DMS53 (cell line): ENCODE measurements around the gene PSRC1.
A peak's percentile ranks its signal among the peaks of the same experiment; 100 is the strongest.

Source experiments
- DNase-seq: peaks from one replicate; lab custom pipeline; 2025; lab: John Stamatoyannopoulos, UW

PSRC1 gene

GRCh38 chr1:109272021-109272799, 10.7 kb downstream of the PSRC1 start:
- no peak for DNase-seq

GRCh38 chr1:109271458-109271857, 11.5 kb downstream of the PSRC1 start:
- DNase-seq: no peak

GRCh38 chr1:109270623-109271317, 12.2 kb downstream of the PSRC1 start:
- no peak for DNase-seq

DNA sequence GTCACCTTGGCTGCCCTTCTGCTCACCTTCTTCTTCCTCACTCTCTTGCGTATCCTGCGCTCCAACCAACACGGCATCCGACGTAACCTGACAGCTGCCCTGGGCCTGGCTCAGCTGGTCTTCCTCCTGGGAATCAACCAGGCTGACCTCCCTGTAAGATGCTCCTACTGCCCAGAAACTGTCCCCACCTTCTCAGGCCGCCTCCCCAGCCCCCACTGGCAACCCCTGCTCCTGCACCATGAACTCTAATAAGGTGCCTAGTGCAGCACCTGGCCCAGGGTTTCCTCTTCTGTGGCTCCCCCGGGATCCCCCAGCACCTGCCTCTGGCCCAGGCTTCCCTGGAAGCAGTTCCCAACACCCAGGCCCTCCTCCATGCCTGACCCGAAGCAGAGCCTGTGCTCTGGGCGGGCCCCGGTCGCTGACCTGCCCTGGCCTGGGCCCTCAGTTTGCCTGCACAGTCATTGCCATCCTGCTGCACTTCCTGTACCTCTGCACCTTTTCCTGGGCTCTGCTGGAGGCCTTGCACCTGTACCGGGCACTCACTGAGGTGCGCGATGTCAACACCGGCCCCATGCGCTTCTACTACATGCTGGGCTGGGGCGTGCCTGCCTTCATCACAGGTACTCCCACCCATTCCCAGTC, 12.8 kb downstream of the PSRC1 start:
- DNase-seq: no peak

DNA sequence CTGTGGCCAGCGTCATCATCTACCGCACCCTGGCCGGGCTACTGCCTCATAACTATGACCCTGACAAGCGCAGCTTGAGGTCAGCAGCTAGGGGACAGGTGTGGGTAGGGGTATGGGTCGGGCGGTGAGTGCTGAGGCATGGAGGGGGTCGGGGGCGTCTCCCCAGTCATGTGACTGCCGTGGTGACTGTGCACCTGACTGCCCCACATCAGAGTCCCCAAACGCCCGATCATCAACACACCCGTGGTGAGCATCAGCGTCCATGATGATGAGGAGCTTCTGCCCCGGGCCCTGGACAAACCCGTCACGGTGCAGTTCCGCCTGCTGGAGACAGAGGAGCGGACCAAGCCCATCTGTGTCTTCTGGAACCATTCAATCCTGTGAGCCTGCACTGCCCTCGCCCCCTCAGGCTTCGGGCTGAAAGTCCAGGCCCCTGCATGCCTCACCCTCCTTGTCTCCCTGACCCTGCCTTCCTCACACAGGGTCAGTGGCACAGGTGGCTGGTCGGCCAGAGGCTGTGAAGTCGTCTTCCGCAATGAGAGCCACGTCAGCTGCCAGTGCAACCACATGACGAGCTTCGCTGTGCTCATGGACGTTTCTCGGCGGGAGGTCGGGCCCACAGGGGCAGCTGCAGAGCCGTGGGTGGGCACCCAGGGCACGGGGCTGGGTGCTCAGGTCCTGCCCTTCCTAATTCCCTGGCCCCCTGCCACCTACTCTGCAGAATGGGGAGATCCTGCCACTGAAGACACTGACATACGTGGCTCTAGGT, 13.5 kb downstream of the PSRC1 start:
- no peak for DNase-seq

DNA sequence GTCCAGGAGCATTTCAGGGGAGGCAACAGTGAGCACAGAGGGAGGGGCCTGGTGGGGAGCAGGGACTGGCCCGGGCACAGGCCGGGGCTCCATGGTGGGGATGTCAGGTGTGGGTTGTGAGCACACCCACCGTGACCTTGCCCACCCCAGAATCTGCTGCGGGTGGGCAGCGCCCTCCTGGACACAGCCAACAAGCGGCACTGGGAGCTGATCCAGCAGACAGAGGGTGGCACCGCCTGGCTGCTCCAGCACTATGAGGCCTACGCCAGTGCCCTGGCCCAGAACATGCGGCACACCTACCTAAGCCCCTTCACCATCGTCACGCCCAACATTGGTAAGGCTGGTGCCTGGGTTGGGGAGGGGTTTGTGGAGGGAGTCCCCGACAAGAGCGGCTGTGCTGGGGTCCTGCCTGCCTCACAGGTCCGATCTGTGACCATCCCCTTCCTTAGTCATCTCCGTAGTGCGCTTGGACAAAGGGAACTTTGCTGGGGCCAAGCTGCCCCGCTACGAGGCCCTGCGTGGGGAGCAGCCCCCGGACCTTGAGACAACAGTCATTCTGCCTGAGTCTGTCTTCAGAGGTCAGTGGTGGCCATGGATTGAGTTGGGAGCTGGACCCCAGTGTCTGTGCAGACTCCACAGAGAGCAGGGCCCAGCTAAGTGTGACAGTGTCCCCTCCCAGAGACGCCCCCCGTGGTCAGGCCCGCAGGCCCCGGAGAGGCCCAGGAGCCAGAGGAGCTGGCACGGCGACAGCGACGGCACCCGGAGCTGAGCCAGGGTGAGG, 14.3 kb downstream of the PSRC1 start:
- DNase-seq: no peak

DNA sequence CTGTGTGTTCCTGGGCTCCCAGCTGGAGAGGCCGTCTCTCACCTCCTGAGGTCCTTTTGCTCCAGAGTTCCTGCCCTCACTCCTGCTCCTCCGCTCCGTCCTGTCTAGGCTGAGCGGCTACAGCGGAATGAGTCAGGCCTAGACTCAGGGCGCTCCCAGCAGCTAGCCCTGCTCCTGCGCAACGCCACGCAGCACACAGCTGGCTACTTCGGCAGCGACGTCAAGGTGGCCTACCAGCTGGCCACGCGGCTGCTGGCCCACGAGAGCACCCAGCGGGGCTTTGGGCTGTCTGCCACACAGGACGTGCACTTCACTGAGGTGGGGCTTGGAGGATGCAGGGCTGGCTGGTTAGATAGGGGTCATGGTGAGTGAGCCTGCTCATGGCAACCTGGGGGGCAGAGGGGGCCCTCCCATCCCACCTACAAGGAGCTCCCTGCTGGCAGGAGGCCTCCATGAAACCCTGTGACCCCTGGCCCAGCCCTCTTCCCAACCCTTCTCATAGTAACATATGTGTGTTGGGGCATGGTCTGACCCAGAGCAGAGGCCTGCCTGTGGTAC, 15.1 kb downstream of the PSRC1 start:
- DNase-seq: no peak

DNA sequence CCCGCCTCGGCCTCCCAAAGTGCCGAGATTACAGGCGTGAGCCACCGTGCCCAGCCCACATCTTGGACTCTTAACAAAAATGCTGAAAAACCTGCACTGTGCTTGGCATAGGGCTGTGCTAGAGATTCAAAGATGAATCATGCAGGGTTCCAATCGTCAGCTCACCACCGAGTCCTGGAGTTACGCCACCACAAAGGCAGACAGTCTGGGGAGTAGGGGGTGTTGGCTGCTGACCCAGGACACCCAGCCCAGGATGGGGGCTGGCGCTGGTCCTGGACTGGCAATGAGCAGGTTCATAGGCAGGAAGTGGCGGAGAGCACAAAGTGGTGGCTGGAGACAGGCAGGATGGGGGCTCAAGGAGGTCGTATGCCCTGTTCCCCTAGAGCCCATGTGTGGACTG, 16.0 kb downstream of the PSRC1 start:
- DNase-seq: no peak

DNA sequence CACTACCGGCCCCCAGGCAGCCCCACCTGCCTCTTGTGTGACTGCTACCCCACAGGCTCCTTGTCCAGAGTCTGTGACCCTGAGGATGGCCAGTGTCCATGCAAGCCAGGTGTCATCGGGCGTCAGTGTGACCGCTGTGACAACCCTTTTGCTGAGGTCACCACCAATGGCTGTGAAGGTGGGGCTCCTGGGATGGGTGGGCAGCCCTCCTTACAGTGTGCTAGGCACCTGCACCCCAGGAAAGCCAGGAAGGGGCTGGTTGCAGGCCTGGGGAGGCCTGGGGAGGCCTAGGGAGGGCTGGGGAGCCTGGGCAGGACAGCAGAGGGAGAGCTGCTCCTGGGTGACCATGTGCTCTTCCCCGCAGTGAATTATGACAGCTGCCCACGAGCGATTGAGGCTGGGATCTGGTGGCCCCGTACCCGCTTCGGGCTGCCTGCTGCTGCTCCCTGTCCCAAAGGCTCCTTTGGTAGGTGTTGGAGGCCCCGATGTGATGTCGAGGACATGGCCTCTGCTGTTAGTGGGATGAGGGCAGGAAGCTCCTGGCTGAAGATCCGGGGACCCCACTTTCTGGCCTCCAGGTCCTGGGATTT, 17.1 kb downstream of the PSRC1 start:
- no peak for DNase-seq

DNA sequence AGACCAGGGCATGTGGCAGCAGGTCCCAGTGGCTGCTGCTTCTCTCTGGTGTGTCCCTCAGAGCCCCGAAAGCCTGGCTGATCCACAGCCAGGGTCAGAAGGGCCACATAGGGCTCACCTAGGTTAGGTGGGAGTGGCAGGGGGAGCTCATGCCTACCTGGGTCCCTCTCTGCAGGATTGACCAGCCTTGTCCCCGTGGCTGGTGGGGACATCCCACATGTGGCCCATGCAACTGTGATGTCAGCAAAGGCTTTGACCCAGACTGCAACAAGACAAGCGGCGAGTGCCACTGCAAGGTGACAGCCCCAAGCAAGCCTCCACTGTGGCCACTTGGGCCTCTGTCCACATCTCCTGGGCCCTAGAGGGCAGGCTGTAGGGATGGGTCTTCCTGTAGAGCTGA, 17.9 kb downstream of the PSRC1 start:
- DNase-seq: no peak

DNA sequence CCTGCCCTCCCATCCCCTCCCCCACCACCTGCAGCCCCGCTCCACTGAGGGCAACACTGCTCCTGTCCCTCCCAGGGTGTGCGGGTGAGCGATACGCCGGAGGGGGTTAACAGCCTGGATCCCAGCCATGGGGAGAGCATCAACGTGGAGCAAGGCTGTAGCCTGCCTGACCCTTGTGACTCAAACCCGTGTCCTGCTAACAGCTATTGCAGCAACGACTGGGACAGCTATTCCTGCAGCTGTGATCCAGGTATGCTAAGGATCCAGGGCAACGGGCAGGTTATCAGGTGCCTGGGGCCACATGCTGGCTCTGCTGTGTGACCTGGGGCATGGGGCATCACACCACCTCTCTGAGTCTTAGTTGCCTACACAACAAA, 18.6 kb downstream of the PSRC1 start:
- DNase-seq: no peak

GRCh38 chr1:109263597-109264378, 19.2 kb downstream of the PSRC1 start:
- peak; percentile 99 for DNase-seq

GRCh38 chr1:109263234-109263596, 19.7 kb downstream of the PSRC1 start:
- DNase-seq: no peak

DNA sequence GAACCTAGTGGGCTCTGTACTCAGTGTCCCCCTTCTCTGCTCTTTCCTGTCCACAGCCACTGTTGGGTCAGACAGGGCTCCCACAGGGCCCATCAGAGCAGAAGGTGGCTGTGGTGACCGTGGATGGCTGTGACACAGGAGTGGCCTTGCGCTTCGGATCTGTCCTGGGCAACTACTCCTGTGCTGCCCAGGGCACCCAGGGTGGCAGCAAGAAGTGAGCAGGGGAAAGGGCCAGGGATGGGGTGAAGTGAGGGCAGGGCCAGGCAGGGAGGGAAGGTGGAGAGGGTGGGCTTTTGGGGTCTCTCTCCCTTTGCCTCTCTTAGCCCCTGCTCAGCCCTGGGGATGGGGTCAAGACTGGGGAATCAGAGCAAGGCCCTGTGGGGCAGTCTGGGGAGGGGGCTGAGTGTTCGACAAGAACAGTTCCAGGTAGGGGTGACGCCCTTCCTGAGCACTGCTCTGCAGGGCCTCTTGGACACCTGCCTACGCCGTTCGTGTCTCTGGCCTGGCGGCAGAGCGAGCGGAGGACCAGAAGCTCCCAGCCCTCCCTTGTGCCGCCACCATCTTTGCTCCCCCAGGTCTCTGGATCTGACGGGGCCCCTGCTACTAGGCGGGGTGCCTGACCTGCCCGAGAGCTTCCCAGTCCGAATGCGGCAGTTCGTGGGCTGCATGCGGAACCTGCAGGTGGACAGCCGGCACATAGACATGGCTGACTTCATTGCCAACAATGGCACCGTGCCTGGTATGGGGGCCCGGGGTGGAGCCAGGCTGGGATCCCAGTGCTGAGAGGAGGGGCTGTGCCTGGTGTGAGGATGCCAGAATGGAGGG, 20.5 kb downstream of the PSRC1 start:
- DNase-seq: no peak

DNA sequence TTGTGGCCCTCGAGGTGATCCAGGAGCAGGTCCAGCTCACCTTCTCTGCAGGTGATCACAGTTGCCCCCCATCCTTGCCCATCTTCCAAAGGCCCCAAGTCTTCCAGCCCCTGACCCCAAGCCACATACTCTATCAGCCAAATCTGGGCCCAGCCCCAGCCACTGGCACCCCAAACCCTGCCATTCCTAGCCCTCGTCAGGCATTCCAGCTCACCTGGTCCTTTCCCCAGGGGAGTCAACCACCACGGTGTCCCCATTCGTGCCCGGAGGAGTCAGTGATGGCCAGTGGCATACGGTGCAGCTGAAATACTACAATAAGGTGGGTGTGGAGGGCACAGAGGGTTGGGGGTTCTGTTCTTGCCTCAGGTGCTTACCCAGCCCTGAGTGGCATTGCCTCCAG, 21.4 kb downstream of the PSRC1 start:
- DNase-seq: no peak

- DNase-seq: no peak
These were observed 21.9 kb downstream of the PSRC1 start for GRCh38 chr1:109261006-109261405.

GRCh38 chr1:109259674-109260557, 23.0 kb downstream of the PSRC1 start:
- peak; percentile 24 for DNase-seq
